HG02870 (cell line): ENCODE results near the gene TBC1D13.
"Not testable (repeated sequence)": the region's sequence is repeated elsewhere in the genome, so short reads cannot be mapped to it uniquely, and the experiment has no call there.

Source experiments
- ATAC-seq: cut with Tn5 transposase; IDR thresholded peaks from one replicate; pipeline ENCODE4 v1.9.1; 2021; ENCODE audit warnings: mild to moderate bottlenecking, moderate library complexity; ENCODE audit not compliant: unreplicated experiment

The TBC1D13 gene

GRCh38 chr9:128786681-128787601 lies at the start of gene TBC1D13:
TSS of gene TBC1D13 (plus strand) at chr9:128787253. CDS start at chr9:128787354, 101 bp downstream.
- ATAC-seq, result peak; percentile 71

GRCh38 chr9:128742401-128742800 lies 44.7 kb upstream of the TBC1D13 start:
- ATAC-seq, result no peak

- no peak for ATAC-seq
These were observed 43.6 kb upstream of the TBC1D13 start for GRCh38 chr9:128743421-128743820.

- ATAC-seq, result no peak
These were observed 39.8 kb upstream of the TBC1D13 start for GRCh38 chr9:128747241-128747640.

- ATAC-seq, result no peak
These were observed 36.0 kb upstream of the TBC1D13 start for GRCh38 chr9:128750926-128751595.

GRCh38 chr9:128753627-128754026 lies 33.4 kb upstream of the TBC1D13 start:
- no peak for ATAC-seq

GRCh38 chr9:128757602-128758001 lies 29.5 kb upstream of the TBC1D13 start:
- ATAC-seq, result no peak

GRCh38 chr9:128762671-128763449 lies 24.2 kb upstream of the TBC1D13 start:
- no peak for ATAC-seq

- no peak for ATAC-seq
These were observed 22.7 kb upstream of the TBC1D13 start for GRCh38 chr9:128764361-128764760.

GRCh38 chr9:128765499-128765898 lies 21.6 kb upstream of the TBC1D13 start:
- ATAC-seq, result no peak

GRCh38 chr9:128768606-128769005 lies 18.4 kb upstream of the TBC1D13 start:
- ATAC-seq, result no peak

GRCh38 chr9:128770286-128771030 lies 16.6 kb upstream of the TBC1D13 start:
- ATAC-seq, result no peak

GRCh38 chr9:128771094-128771721 lies 15.8 kb upstream of the TBC1D13 start:
- ATAC-seq, result peak; percentile 26

GRCh38 chr9:128771745-128772519 lies 15.1 kb upstream of the TBC1D13 start, which contains the start of gene ZER1:
TSS of gene ZER1 (minus strand) at chr9:128771927. CDS start at chr9:128755565, 16,362 bp downstream.
- ATAC-seq, result peak; percentile 88

- ATAC-seq, result no peak
These were observed 14.0 kb upstream of the TBC1D13 start for GRCh38 chr9:128773049-128773448.

GRCh38 chr9:128774804-128775203 lies 12.2 kb upstream of the TBC1D13 start:
- no peak for ATAC-seq

GRCh38 chr9:128780093-128780492 lies 7.0 kb upstream of the TBC1D13 start:
- ATAC-seq, result not testable (repeated sequence)

- no peak for ATAC-seq
These were observed 5.6 kb upstream of the TBC1D13 start for GRCh38 chr9:128781187-128782070.
